Natural killer cell treated with Interleukin-12 subunit alpha and Interleukin-12 subunit beta and Interleukin-15 and Interleukin-18, amount 100 ng/mL, for 72 hours (primary cell): Measurements from ENCODE around the gene AMPD1. TPM values are rescaled to one million over a fixed set of nuclear protein-coding genes. Genes with fewer than 3 reads are reported as not detected.

Experiments
- ATAC-seq, 2 donors: fragments of 150-1000 bp; cut with Tn5 transposase in 1 of 2; sonication (Bioruptor Pico), chemical (Tn5 transposase) in 1 of 2; 2 replicates each; pipeline ENCODE4 v1.10.0; 2021
- DNase-seq: peaks from one replicate; pipeline ENCODE4 v3.0.0; 2022; ENCODE audit warnings: low spot score
- H3K27ac Mint-ChIP-seq, 2 donors: 1 replicate in 1 of 2; 2 replicates in 1 of 2; pipeline ENCODE4 v1.8.0; 2022; ENCODE audit warnings: mixed read lengths in 2 of 2, mild to moderate bottlenecking in 1 of 2, moderate library complexity in 1 of 2
- H3K27me3 Mint-ChIP-seq, 2 donors: 1 replicate in 1 of 2; 2 replicates in 1 of 2; pipeline ENCODE4 v1.8.0; 2022; ENCODE audit warnings: mixed read lengths in 2 of 2
- H3K36me3 Mint-ChIP-seq: one replicate; pipeline ENCODE4 v1.8.0; 2022; ENCODE audit warnings: mixed read lengths
- H3K4me1 Mint-ChIP-seq, 2 donors: 1 replicate in 1 of 2; 2 replicates in 1 of 2; pipeline ENCODE4 v1.8.0; 2022; ENCODE audit warnings: low read depth in 2 of 2, mixed read lengths in 2 of 2, mild to moderate bottlenecking in 1 of 2
- H3K4me3 Mint-ChIP-seq: one replicate; pipeline ENCODE4 v1.8.0; 2022; ENCODE audit warnings: mixed read lengths
- H3K9me3 Mint-ChIP-seq: 2 replicates; pipeline ENCODE4 v1.8.0; 2022; ENCODE audit warnings: mixed read lengths
- total RNA-seq, 2 donors: library from RNA; stranded (reverse); gene quantifications; one replicate each; pipeline ENCODE4 v1.2.3, GENCODE V29; 2022

The AMPD1 gene
- total RNA-seq, 2 donors from 2014 or later, result not detected

DNA sequence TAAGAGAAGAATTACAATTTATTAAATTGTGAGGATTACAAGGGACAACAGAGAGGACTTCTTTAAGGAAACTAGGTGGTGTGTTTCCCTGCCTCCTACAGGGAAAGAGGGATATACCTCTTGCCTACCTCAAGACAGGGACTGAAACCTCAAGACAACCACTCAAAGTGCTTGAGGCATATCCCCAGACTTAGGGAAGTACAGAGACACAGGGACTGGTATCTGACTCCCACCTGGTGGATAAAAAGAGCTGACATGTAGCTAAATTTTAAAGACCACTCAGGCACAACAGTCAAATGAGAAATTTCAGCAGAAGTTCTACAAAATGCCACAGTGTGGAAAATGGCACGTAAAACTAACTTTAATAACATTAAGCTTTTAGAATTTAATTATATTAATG, 46.8 kb downstream of the AMPD1 start:
- Mint-ChIP-seq H3K9me3 (no peaks in the 10 kb centered on the region), H3K27ac (no peak overlapping the region), H3K27me3 (peaks cover 0 to 7% of the 10 kb centered on the region in 2 donors), H3K36me3 (no peaks in the 10 kb centered on the region), H3K4me1 (no peaks in the 10 kb centered on the region), H3K4me3 (no peak overlapping the region)
- ATAC-seq, result no peak
- no peak for DNase-seq

GRCh38 chr1:114641377-114641776, 54.0 kb downstream of the AMPD1 start:
- no peaks in the 10 kb centered on the region for H3K36me3 Mint-ChIP-seq
- H3K4me1 Mint-ChIP-seq, result no peaks in the 10 kb centered on the region
- DNase-seq, result no peak
- H3K27ac Mint-ChIP-seq, result no peak overlapping the region
- H3K4me3 Mint-ChIP-seq, result no peak overlapping the region
- peaks cover 20 to 24% of the 10 kb centered on the region in 2 donors for H3K27me3 Mint-ChIP-seq
- H3K9me3 Mint-ChIP-seq, result no peaks in the 10 kb centered on the region
- no peak for ATAC-seq

- ATAC-seq, result no peak
- no peaks in the 10 kb centered on the region for H3K4me1 Mint-ChIP-seq
- H3K27me3 Mint-ChIP-seq, result peaks cover 20 to 25% of the 10 kb centered on the region in 2 donors
- H3K36me3 Mint-ChIP-seq, result no peaks in the 10 kb centered on the region
- no peak overlapping the region for H3K4me3 Mint-ChIP-seq
- H3K27ac Mint-ChIP-seq, result no peak overlapping the region
- H3K9me3 Mint-ChIP-seq, result no peaks in the 10 kb centered on the region
- DNase-seq, result no peak
These were observed 56.4 kb downstream of the AMPD1 start for GRCh38 chr1:114638910-114639309.

GRCh38 chr1:114632427-114632826, 62.9 kb downstream of the AMPD1 start:
- peaks cover 28 to 34% of the 10 kb centered on the region in 2 donors for H3K27me3 Mint-ChIP-seq
- no peak overlapping the region for H3K4me3 Mint-ChIP-seq
- no peak for DNase-seq
- H3K27ac Mint-ChIP-seq, result no peak overlapping the region
- ATAC-seq, result no peak
- no peaks in the 10 kb centered on the region for H3K36me3 Mint-ChIP-seq
- H3K4me1 Mint-ChIP-seq, result no peaks in the 10 kb centered on the region
- H3K9me3 Mint-ChIP-seq, result no peaks in the 10 kb centered on the region

GRCh38 chr1:114627107-114627506, 68.2 kb downstream of the AMPD1 start:
- H3K27me3 Mint-ChIP-seq, result peaks cover 19 to 31% of the 10 kb centered on the region in 2 donors
- H3K27ac Mint-ChIP-seq, result no peak overlapping the region
- H3K4me3 Mint-ChIP-seq, result no peak overlapping the region

DNA sequence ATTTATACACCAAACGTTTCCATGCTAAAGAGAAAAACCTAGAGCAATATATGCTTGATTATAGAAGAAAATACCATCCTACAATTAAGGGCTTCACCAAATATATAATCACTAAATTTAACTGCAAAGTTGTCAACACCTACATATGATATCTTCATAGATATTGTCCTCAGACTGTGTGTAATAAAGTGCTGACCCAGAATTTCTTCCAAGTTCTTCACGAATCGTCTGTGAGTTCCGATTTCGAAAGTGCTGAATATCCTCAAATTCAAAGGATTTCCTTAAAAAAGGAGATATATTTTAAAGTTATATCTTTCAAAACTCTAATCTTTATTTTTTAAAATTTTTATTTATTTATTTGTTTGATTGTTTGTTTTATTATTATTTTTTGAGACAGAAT, 72.0 kb downstream of the AMPD1 start:
- Mint-ChIP-seq H3K4me3 (no peak overlapping the region), H3K36me3 (no peaks in the 10 kb centered on the region), H3K9me3 (no peaks in the 10 kb centered on the region), H3K27ac (no peak overlapping the region), H3K4me1 (no peaks in the 10 kb centered on the region), H3K27me3 (peaks cover 16 to 21% of the 10 kb centered on the region in 2 donors)
- ATAC-seq, result no peak
- DNase-seq, result no peak

More at GRCh38 chr1:114627107-114627506, 68.2 kb downstream of the AMPD1 start:
- H3K4me1 Mint-ChIP-seq, result no peaks in the 10 kb centered on the region
- no peaks in the 10 kb centered on the region for H3K9me3 Mint-ChIP-seq
- no peaks in the 10 kb centered on the region for H3K36me3 Mint-ChIP-seq
- no peak for DNase-seq
- no peak for ATAC-seq

Other genes with a start within 250 kb of the AMPD1 start
- gene TRIM33, start 184.3 kb downstream of the AMPD1 start, total RNA-seq, result 10 to 100 TPM; 48.1 to 55.7 TPM
- 10 to 100 TPM; 34.7 to 44.2 TPM for gene BCAS2, start 113.9 kb downstream of the AMPD1 start, total RNA-seq
- 1 to 10 TPM in 1 of 2 donors, under 1 TPM in 1; 0.81 to 1.2 TPM for gene DENND2C, start 25.5 kb downstream of the AMPD1 start, total RNA-seq
- gene NRAS, start 21.2 kb upstream of the AMPD1 start, total RNA-seq, result 10 to 100 TPM; 51.9 to 63.2 TPM
- 100 to 1,000 TPM; 408 to 410 TPM for gene CSDE1, start 62.4 kb upstream of the AMPD1 start, total RNA-seq
- gene SIKE1, start 85.1 kb upstream of the AMPD1 start, total RNA-seq, result 10 to 100 TPM; 72.5 to 74.4 TPM
- gene SYCP1, start 159.3 kb upstream of the AMPD1 start, total RNA-seq, result not detected